ENCODE results near the gene RASIP1.

GRCh38 chr19:48722196-48722708, 18.2 kb downstream of the RASIP1 start:
- TF ChIP-seq CTCF (IDR thresholded peaks at IDR 0.05) (no peak), POLR2AphosphoS5 (IDR thresholded peaks at IDR 0.05) (no peak), POLR2A (IDR thresholded peaks at IDR 0.05) (no peak), EP300 (IDR thresholded peaks at IDR 0.05; ENCODE audit: low read depth) (no peak)

All from transverse colon (tissue), 4 donors.